GM19240 (cell line): ENCODE measurements around the gene SMIM5.
A peak's percentile ranks its signal among the peaks of the same experiment; 100 is the strongest.

Source experiments
- DNase-seq: peaks from one replicate; pipeline ENCODE4 v3.0.0; 2011; ENCODE audit warnings: low spot score; ENCODE audit not compliant: insufficient read length

The SMIM5 gene

GRCh38 chr17:75639771-75640555, 6.7 kb downstream of the SMIM5 start:
- DNase-seq = no peak

DNA sequence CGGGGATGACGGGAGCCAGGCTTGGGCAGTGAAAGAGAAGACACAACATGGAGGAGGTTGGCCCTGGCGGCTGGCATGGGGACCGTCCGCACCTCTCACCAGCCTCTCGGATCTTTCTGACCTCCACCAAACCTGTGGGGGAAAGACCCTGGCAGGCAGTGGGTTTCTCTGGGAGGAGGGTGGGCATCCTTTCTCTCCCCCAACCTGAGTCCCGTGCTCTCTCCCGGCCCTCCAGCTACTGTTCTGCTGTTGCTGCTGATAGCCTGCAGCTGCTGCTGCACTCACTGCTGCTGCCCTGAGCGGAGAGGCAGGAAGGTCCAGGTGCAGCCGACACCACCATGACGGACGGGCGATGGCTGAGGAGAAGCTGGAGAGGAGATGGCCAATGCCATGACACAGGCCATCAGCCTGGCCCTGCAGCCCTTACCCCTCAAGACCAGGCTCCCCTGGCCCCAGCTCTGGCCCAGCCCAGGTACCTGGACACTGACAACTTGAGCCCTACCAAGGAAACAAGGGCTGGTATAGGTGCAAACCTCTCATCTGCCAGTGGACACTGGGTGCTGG, 7.4 kb downstream of the SMIM5 start:
- DNase-seq = no peak

GRCh38 chr17:75641343-75641742, 8.1 kb downstream of the SMIM5 start:
- no peak for DNase-seq

DNA sequence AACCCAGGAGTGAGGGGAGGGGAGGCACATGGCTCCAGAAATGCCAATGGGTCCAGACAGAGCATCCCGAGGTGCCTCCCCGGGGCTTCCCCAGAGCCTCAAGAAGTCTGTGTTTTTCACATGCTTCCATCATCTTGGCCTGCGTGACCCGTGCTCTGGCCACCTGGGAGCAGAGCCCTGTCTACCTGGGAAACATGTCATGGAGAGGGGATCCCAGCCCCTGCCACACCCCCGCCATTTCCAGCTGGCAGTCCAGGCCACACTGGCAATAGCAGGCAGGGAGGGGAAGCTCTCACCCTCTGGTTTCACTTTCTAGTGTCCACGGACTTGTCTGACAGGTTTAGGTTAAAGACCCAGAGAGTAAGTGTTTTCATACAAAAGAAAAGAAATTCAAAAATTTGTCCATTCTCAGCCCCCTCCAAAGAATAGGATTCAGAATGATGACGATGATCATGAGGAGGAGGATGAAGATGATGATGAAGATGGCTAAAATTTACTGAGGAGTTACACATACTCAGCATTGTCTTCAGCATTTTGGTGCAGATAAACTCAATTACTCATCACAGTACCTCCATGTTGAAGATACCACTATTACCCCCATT, 9.0 kb downstream of the SMIM5 start:
- no peak for DNase-seq

DNA sequence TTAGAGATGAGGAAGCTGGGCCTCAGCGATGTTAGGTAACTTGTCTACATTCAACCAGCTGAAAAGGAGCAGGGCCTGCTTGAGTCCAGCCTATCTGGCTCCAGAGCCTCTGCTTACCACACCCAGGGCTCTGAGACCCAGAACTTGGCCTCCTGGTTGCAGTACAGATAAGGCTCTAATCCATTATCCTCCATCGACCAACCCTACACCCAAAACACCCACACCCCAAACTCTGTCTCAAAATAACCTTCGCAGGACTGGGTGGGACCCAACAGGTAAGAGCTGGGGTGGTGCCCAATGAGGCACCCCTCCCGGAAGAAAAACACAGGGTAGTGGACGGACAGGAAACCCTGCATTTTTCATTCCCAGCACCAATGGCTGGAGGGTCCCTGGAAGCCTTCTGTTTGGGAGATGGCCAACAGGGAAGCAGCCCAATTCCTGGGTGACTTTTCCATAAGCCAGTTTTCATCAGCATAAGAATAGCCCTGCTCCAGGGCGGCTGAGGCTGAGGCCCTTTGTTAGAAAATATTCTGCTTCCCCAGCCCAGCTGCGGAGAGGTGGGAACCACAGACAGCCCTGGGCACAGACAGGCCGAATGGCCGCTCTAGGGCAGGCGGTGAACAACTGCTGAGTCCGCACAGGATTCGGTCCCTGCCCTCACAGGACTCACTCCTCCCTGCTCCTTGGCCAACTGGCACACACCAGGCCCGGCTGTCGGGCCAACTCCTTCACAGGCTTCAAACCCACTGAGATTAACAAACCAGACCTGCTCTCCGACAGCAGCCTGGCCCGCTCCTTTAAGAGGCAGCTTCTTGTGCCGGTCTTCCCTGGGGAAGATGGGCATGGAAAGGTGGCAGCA, 9.8 kb downstream of the SMIM5 start:
- no peak for DNase-seq

- no peak for DNase-seq
These were observed 10.4 kb downstream of the SMIM5 start for GRCh38 chr17:75643643-75644017.

- no peak for DNase-seq
These were observed 12.3 kb downstream of the SMIM5 start for GRCh38 chr17:75645501-75645888.

DNA sequence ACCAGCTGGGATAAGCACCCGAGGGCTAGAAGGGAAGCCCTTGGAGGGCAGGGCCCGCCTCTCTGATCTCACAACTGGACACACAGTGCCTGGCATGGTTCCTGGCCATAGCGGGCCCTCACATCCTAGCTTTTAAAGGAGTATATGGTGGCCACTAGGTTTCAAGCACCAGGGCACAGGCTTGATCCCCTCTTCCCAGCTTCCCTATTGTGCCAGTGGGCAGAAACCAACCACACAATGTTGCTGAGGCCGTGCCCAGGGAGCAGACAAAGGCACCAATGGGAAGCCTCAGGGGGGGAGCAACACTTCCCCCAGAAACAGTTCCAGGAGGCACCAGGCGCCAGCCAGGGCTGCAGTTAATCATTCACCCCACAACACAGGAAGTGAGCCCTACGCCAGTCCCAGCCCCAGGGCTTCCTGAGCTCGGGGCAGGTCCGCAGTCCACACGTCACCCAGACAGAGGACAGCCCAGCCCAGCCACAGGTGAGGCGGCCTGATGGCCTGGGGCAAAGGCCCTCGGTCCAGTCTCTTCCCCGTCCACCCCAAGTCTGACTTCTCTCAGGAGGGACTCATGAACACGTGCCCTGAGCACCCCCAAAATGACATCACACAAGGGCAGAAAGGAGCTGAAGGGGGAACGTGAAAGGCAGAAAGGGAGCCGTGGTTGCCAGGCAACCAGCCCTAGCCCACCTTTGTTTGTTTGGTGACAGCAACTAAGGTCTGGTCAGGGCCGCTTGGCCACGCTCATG, 12.8 kb downstream of the SMIM5 start:
- DNase-seq = peak; percentile 71

DNA sequence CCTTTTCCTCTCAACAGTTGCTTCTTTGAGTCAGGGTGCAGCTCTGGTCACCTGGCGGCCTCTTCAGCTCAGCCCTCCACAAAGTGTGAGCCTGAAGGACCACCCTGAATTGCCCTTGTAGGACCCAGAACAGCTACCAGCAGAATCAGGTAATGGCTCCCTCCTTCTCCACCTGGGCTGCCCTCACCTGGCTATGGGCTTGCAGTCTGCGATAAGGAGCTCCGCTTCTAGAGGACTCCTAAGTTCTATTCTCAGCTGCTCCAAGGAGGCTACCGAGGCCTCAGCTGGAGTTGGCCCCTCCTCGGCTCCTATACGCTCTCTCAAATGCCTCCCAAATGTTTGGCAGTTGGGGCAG, 13.4 kb downstream of the SMIM5 start:
- no peak for DNase-seq

DNA sequence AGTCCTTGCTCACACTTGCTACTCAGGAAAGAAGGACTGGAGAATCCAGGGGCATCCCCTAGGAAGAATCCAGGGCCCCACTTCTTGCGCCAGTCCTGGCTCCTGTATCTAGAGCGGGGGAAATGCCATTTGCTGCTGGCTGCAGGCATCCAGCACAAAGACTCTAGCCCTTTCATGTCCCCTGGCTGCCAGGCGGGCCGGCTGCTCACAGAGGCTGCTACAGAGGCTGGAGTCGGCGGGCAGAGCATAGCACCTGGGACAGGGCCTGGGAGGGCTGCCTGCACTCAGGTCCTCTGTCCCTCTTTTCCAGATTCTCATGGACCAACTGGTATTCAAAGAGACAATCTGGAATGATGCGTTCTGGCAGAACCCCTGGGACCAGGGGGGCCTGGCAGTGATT, 13.8 kb downstream of the SMIM5 start:
- no peak for DNase-seq

DNA sequence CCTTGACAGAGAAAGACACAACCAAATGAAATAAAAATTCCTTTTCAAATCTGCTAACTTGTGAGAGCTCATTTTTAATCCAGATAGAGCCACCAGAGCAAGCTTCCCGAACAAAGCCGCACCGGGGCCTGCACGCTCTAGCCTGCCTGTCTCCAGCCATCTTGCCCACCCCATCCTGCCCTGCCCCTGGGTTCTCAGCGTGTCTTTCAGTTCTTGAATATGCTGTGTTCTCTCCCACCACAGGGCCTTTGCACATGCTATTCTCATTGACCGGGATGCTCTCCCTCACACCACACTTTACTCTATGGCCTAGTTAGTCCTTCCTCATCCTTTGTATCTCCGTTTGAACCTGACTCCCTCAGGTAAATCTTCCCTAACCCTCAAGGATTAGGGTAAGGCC, 14.7 kb downstream of the SMIM5 start:
- no peak for DNase-seq

- no peak for DNase-seq
These were observed 16.5 kb downstream of the SMIM5 start for GRCh38 chr17:75649687-75650086.

- no peak for DNase-seq
These were observed 17.6 kb downstream of the SMIM5 start for GRCh38 chr17:75650874-75651273.

- DNase-seq = no peak
These were observed 19.1 kb downstream of the SMIM5 start for GRCh38 chr17:75652341-75652740.

DNA sequence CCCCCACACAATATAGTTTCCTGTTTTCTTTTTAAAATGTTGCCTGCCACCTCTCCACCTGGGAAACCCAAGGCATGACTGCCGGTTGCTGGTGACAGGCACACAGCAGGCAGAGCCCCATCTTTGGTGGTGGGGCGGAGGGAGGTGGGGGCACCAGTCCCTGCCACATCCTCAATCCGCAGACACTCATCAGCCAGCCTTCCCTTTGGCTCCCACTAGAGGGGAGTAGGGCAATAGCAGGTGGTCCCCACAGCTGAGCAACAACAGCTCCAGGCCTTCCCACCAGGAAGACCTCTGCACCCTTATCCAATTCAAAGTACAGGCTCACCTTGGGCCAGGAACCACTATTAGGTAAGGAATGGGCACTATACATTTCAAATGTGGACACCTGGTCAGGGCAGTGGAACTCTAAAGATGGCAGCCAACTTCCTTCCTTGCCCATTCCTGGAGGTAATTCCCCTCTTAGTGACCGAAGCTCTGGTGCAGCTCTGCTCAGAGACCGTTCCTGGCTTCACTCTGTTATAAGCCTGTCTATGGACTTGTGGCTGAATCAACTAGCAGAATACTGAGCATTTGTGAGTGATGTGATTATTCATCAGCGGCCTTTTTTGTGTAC, 19.8 kb downstream of the SMIM5 start:
- no peak for DNase-seq

DNA sequence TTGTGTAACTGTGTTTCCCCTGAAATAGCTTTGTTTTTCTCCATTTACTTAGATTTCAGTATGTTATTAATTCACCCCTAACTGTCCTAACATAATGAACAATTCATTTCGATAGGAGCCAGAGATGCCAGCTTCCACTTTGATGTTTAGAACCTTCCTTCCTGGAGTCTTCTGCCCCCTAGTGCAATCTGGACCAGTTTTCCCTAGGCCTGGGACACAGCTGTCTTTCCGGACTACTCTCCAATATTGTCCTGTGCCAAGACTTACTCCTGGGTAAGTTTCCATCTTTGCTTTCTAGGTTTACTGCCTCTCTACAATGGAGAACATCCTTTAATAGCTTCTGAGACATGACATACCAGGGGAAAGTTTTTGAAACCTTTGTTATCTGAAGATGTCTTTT, 20.9 kb downstream of the SMIM5 start:
- DNase-seq = no peak

GRCh38 chr17:75658237-75658636, 25.0 kb downstream of the SMIM5 start:
- DNase-seq = no peak

DNA sequence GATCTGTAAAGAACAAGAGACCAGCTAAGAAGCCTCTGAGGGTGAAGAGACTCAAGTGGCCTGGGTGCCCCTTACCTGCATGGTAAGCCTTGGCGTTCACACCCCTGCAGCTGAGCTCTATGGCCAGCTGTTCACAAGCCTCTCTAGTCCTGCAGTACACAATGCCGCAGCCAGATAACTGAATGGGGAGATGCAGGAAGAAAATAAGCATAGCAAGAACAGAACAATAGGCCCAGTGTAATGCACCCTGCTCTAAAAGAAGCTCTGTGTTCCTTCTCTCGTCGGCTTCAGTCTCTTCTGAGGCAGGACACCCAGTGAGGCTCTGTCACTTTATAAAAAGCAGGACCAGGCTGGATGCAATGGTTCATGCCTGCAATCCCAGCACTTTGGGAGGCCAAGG, 28.3 kb downstream of the SMIM5 start:
- no peak for DNase-seq

GRCh38 chr17:75662511-75662910, 29.3 kb downstream of the SMIM5 start:
- DNase-seq = no peak

DNA sequence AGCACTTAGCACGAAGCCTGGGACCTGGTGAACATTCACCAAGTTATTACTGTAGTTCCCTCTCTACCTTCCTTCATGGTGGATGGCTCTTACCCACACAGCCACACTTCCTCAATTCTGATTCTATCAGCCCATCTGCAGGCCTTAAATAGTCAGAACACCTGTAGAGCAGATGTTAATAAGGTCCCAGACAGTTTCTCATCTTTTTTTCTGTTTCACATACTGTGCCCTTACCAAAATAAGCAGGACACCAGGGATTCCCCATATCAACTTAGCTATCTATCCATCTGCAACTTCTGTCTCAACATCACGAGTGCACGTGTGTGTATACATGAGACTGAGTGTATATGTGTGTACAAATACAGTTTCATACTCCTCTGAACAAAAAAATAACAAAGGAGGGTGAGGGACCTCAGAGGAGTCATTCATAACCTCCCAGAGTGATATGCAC, 30.9 kb downstream of the SMIM5 start:
- no peak for DNase-seq

DNA sequence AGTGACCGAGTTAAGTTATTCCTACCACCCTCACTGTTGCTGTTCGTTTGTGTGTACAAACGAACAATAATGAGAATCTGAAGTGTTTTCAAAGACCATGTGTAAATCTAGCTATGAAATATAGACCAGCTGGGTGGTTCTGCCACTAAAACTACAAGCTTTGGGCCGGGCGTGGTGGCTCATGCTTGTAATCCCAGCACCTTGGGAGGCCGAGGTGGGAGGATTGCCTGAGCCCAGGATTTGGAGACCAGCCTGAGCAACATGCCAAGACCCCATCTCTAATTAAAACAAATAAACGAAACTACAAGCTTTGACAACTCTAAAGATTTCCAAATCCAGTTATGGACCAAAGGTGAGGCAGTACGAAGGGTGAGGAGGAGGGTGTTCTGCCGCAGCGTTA, 32.7 kb downstream of the SMIM5 start:
- DNase-seq = no peak
